H1 (cell line): Measurements from ENCODE around the gene STK39. TPM values are rescaled to one million over a fixed set of nuclear protein-coding genes. Genes with fewer than 3 reads are reported as not detected.

Experiments
- CTCF ChIA-PET: fragments of 300-600 bp; sonication (Branson Sonifier 250); formaldehyde crosslinking; loops from one replicate; lab custom pipeline; 2021; ENCODE audit not compliant: partially characterized antibody; lab: Charles Lee
- POLR2A ChIA-PET: fragments of 300-600 bp; sonication (Branson Sonifier 250); formaldehyde crosslinking; loops from one replicate; lab custom pipeline; 2021; ENCODE audit warnings: inconsistent platforms; ENCODE audit not compliant: partially characterized antibody; lab: Charles Lee
- DNase-seq, 2 experiments: peaks; one replicate each; pipeline versions ENCODE4 v3.0.0 to v3.0.0-alpha.2; 2010 to 2022; ENCODE audit warnings: low spot score in 2 of 2, low read depth in 1 of 2, mixed read lengths in 1 of 2
- FAIRE-seq: peaks from 2 replicates; lab custom pipeline; 2011; peaks lifted over from hg19 to GRCh38; lab: Jason Lieb, UNC
- H2AFZ ChIP-seq: 2 replicates; pipeline ENCODE4 v1.8.1; 2012; ENCODE audit warnings: low read length, inconsistent platforms
- H2AK5ac ChIP-seq: 2 replicates; pipeline ENCODE4 v1.6.1; 2013; ENCODE audit warnings: low read depth, low read length
- H2BK120ac ChIP-seq: replicated peaks from 2 replicates; pipeline ENCODE3; 2013; ENCODE audit warnings: low read depth, low read length, inconsistent platforms
- H2BK12ac ChIP-seq: 2 replicates; pipeline ENCODE4 v1.6.1; 2013; ENCODE audit warnings: low read depth, low read length
- H2BK15ac ChIP-seq: 2 replicates; pipeline ENCODE4 v1.6.1; 2013; ENCODE audit warnings: low read length
- H2BK20ac ChIP-seq: 2 replicates; pipeline ENCODE4 v1.6.1; 2013; ENCODE audit warnings: low read length
- H2BK5ac ChIP-seq: 2 replicates; pipeline ENCODE4 v1.6.1; 2013; ENCODE audit warnings: low read depth, low read length
- H3K14ac ChIP-seq: 2 replicates; pipeline ENCODE4 v1.6.1; 2013; ENCODE audit warnings: inconsistent platforms; ENCODE audit not compliant: insufficient read length
- H3K18ac ChIP-seq: 2 replicates; pipeline ENCODE4 v1.6.1; 2013; ENCODE audit warnings: low read length; ENCODE audit errors: extremely low read depth
- H3K23ac ChIP-seq: 2 replicates; pipeline ENCODE4 v1.6.1; 2013; ENCODE audit warnings: inconsistent platforms; ENCODE audit not compliant: insufficient read length
- H3K23me2 ChIP-seq: 2 replicates; pipeline ENCODE4 v1.6.1; 2013; ENCODE audit warnings: low read depth, low read length
- H3K27ac ChIP-seq: 2 replicates; pipeline ENCODE4 v1.6.1; 2011; ENCODE audit warnings: low read depth, low read length, inconsistent platforms
- H3K27me3 ChIP-seq, 4 experiments: replicated peaks in 1 of 4; 1 replicate in 1 of 4; 2 replicates in 3 of 4; pipeline versions ENCODE4 v1.6.1 to v1.8.1; 2011 to 2013; ENCODE audit warnings: low read length in 3 of 4, mild to moderate bottlenecking in 3 of 4, inconsistent platforms in 2 of 4, mixed read lengths in 2 of 4, moderate library complexity in 1 of 4; ENCODE audit not compliant: control insufficient read depth in 3 of 4, insufficient read depth in 3 of 4; ENCODE audit errors: extremely low read depth in 1 of 4
- H3K36me3 ChIP-seq, 4 experiments: 2 replicates each; pipeline versions ENCODE4 v1.6.1 to v1.8.1; 2011 to 2013; ENCODE audit warnings: mild to moderate bottlenecking in 4 of 4, low read length in 3 of 4, moderate library complexity in 2 of 4, control low read depth in 1 of 4, inconsistent platforms in 1 of 4; ENCODE audit not compliant: insufficient read depth in 4 of 4, control insufficient read depth in 2 of 4
- H3K4ac ChIP-seq: replicated peaks from 2 replicates; pipeline ENCODE3; 2013; ENCODE audit warnings: low read length, low read depth, mixed read lengths, inconsistent platforms; ENCODE audit not compliant: insufficient read length
- H3K4me1 ChIP-seq, 4 experiments: replicated peaks in 1 of 4; 1 replicate in 1 of 4; 2 replicates in 3 of 4; pipeline versions ENCODE4 v1.6.1 to v1.8.1; 2011 to 2013; ENCODE audit warnings: low read length in 3 of 4, inconsistent platforms in 2 of 4, mixed read lengths in 1 of 4; ENCODE audit not compliant: insufficient read depth in 4 of 4, control insufficient read depth in 3 of 4
- H3K4me2 ChIP-seq, 2 experiments: 2 replicates each; pipeline versions ENCODE4 v1.6.1 to v1.8.1; 2011 to 2013; ENCODE audit warnings: low read depth in 2 of 2, low read length in 2 of 2, control low read depth in 1 of 2, inconsistent platforms in 1 of 2, mild to moderate bottlenecking in 1 of 2; ENCODE audit not compliant: insufficient read depth in 1 of 2
- H3K4me3 ChIP-seq, 4 experiments: fragments of 200-600, 300-600 bp in 1 of 4; sonication (generic), shearing (Covaris generic), sonication (Bioruptor Twin) in 1 of 4; 2 replicates each; pipeline versions ENCODE4 v1.5.1 to v1.8.1; 2011 to 2016; ENCODE audit warnings: low read length in 4 of 4, low read depth in 3 of 4, control low read depth in 2 of 4, inconsistent platforms in 2 of 4, mild to moderate bottlenecking in 2 of 4, mixed read lengths in 1 of 4, moderate library complexity in 1 of 4; ENCODE audit not compliant: insufficient read depth in 2 of 4; ENCODE audit errors: extremely low read depth in 1 of 4
- H3K56ac ChIP-seq: replicated peaks from 2 replicates; pipeline ENCODE3; 2013; ENCODE audit warnings: low read depth, mild to moderate bottlenecking, mixed read lengths, low read length, inconsistent platforms; ENCODE audit not compliant: insufficient read length
- H3K79me1 ChIP-seq: 2 replicates; pipeline ENCODE4 v1.6.1; 2013; ENCODE audit warnings: low read depth, low read length, control low read depth
- H3K79me2 ChIP-seq, 2 experiments: 2 replicates each; pipeline versions ENCODE4 v1.6.1 to v1.8.1; 2012 to 2013; ENCODE audit warnings: low read length in 2 of 2, mild to moderate bottlenecking in 2 of 2, inconsistent platforms in 1 of 2; ENCODE audit not compliant: insufficient read depth in 2 of 2, control insufficient read depth in 1 of 2
- H3K9ac ChIP-seq, 4 experiments: replicated peaks in 1 of 4; 1 replicate in 1 of 4; 2 replicates in 3 of 4; pipeline versions ENCODE4 v1.6.1 to v1.8.1; 2011 to 2013; ENCODE audit warnings: low read depth in 3 of 4, low read length in 3 of 4, control low read depth in 2 of 4, mild to moderate bottlenecking in 2 of 4, moderate library complexity in 2 of 4, inconsistent platforms in 1 of 4; ENCODE audit errors: extremely low read depth in 1 of 4
- H3K9me3 ChIP-seq, 2 experiments: 2 replicates each; pipeline versions ENCODE4 v1.6.1 to v1.8.1; 2012 to 2013; ENCODE audit warnings: mild to moderate bottlenecking in 2 of 2, moderate library complexity in 2 of 2, control low read depth in 1 of 2, inconsistent platforms in 1 of 2, low read depth in 1 of 2, low read length in 1 of 2, mixed read lengths in 1 of 2; ENCODE audit not compliant: insufficient read depth in 2 of 2
- H4K20me1 ChIP-seq, 2 experiments: replicated peaks in 1 of 2; 2 replicates each; pipeline versions ENCODE3 to v1.8.1; 2011 to 2013; ENCODE audit warnings: inconsistent platforms in 2 of 2, low read length in 2 of 2, mild to moderate bottlenecking in 1 of 2; ENCODE audit not compliant: insufficient read depth in 2 of 2, control insufficient read depth in 1 of 2
- H4K5ac ChIP-seq: 2 replicates; pipeline ENCODE4 v1.6.1; 2013; ENCODE audit warnings: low read length, low read depth, mixed read lengths, inconsistent platforms; ENCODE audit not compliant: insufficient read length
- H4K8ac ChIP-seq: 2 replicates; pipeline ENCODE4 v1.8.0; 2013; ENCODE audit warnings: mild to moderate bottlenecking, moderate library complexity, low read length, inconsistent platforms; ENCODE audit not compliant: insufficient read depth; ENCODE audit errors: extremely low read depth
- H4K91ac ChIP-seq: replicated peaks from 2 replicates; pipeline ENCODE3; 2013; ENCODE audit warnings: low read length, mixed read lengths, inconsistent platforms; ENCODE audit not compliant: insufficient read length
- BACH1 ChIP-seq: IDR thresholded peaks from 2 replicates; pipeline ENCODE4 v1.6.1; 2012; ENCODE audit warnings: low read length, improper control_type of control experiment
- BRCA1 ChIP-seq: IDR thresholded peaks from 2 replicates; pipeline ENCODE4 v1.6.1; 2012; ENCODE audit warnings: low read depth, low read length, improper control_type of control experiment
- EGR1 ChIP-seq: IDR thresholded peaks from 2 replicates; pipeline ENCODE4 v1.6.1; 2011; ENCODE audit warnings: low read depth, low read length, borderline replicate concordance
- POU5F1 ChIP-seq: IDR thresholded peaks from 2 replicates; pipeline ENCODE4 v1.6.1; 2011; ENCODE audit warnings: low read depth, mild to moderate bottlenecking, low read length, moderate library complexity
- RAD21 ChIP-seq, 2 experiments: IDR thresholded peaks in 1 of 2; conservative IDR thresholded peaks in 1 of 2; 2 replicates each; pipeline ENCODE4 v1.6.1; 2011; ENCODE audit warnings: low read depth in 2 of 2, low read length in 2 of 2, improper control_type of control experiment in 1 of 2, inconsistent platforms in 1 of 2, mild to moderate bottlenecking in 1 of 2, moderate library complexity in 1 of 2
- RFX5 ChIP-seq: IDR thresholded peaks from 2 replicates; pipeline ENCODE4 v1.6.1; 2011; ENCODE audit warnings: low read depth, low read length, improper control_type of control experiment, borderline replicate concordance
- TAF1 ChIP-seq: IDR thresholded peaks from 2 replicates; pipeline ENCODE4 v1.6.1; 2011; ENCODE audit warnings: mild to moderate bottlenecking, low read depth, low read length
- TBP ChIP-seq: IDR thresholded peaks from 2 replicates; pipeline ENCODE4 v1.6.1; 2011; ENCODE audit warnings: low read depth, low read length, improper control_type of control experiment
- YY1 ChIP-seq: IDR thresholded peaks from 2 replicates; pipeline ENCODE4 v1.6.1; 2011; ENCODE audit warnings: low read depth, mild to moderate bottlenecking, low read length
- WGBS, 2 experiments: shearing (Covaris generic) in 1 of 2; methylation state at CpG; one replicate each; pipeline versions ENCODE4 v1.1.6 to v1.1.7; 2013 to 2015; ENCODE audit warnings: low lambda C conversion rate in 2 of 2, mixed read lengths in 2 of 2, inconsistent platforms in 1 of 2, low coverage in 1 of 2, missing lambda C conversion rate in 1 of 2; ENCODE audit not compliant: insufficient replicate concordance in 2 of 2, insufficient coverage in 1 of 2, insufficient read length in 1 of 2; ENCODE audit errors: extremely low coverage in 1 of 2, missing lambda C conversion rate in 1 of 2; 5-methylcytosine and 5-hydroxymethylcytosine counted together
- polyA plus RNA-seq, 7 experiments: library from polyadenylated mRNA; depleted of rRNA in 3 of 7; stranded (reverse) in 5 of 7; unstranded in 2 of 7; fragments of >200 nt in 5 of 7; fragments of 200-250 nt in 2 of 7; gene quantifications; 1 replicate in 5 of 7; 2 replicates in 1 of 7; 4 replicates in 1 of 7; pipeline versions ENCODE4 v1.2.1 to v1.2.3, GENCODE V29; 2011 to 2013; ENCODE audit warnings: missing spikeins in 2 of 7, mixed read lengths in 2 of 7
- total RNA-seq: library from RNA; stranded (reverse); fragmentation: NEBNext Ultra II Directional; extraction: Animal tissue kit (Norgen Biotek cat#: 25700); gene quantifications from 2 replicates; pipeline ENCODE4 v1.2.1, GENCODE V29; 2021
- TF ChIP-seq, protein P1 (sequence below), 3 experiments: IDR thresholded peaks; 1 replicate in 2 of 3; 2 replicates in 1 of 3; pipeline versions ENCODE4 v1.5.1 to v1.6.1; 2011; ENCODE audit warnings: low read length in 3 of 3, mild to moderate bottlenecking in 3 of 3, inconsistent platforms in 2 of 3, low read depth in 1 of 3, moderate library complexity in 1 of 3; ENCODE audit not compliant: insufficient read depth in 1 of 3; ENCODE audit errors: control extremely low read depth in 1 of 3
- TF ChIP-seq, protein P2 (sequence below): IDR thresholded peaks from 2 replicates; pipeline ENCODE4 v1.6.1; 2011; ENCODE audit warnings: low read depth, mild to moderate bottlenecking, low read length; ENCODE audit not compliant: insufficient read depth

STK39 gene
- total and polyA plus RNA-seq, 2 of the 8 experiments (the other 6 are each of a cell fraction or from before 2014, with no cell fraction given) = 13.7 to 23.8 TPM

DNA sequence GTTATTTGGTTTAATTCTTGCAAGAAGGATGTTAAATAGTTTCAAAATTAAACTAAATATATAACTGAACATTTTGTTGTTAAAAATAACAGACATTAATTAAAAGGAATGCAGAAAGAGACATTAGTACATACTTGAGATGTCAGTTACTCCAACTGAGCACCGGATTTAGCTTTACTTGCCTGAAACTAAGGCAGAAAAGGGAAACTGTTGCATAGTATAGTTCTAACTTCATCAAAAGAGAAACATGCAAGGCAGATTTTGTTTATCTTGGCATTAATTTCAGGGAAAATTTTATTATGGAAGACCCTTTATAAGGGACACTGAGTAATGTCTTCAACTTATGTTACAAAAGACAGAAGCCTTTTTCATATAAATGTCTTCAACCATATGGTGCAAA, 218.3 kb downstream of the STK39 start:
- WGBS, 2 experiments = 89% methylated on average over 1 of the region's 1 CpG; no CpG with 5 or more reads in 1 of the 2 experiments
- H2BK12ac ChIP-seq = no peak overlapping the region
- no peaks in the 10 kb centered on the region for H3K9me3 ChIP-seq
- no peak overlapping the region for H3K18ac ChIP-seq
- no peak overlapping the region for H3K27ac ChIP-seq
- H3K4me3 ChIP-seq = no peak overlapping the region
- no peak overlapping the region for H3K4ac ChIP-seq
- no peak overlapping the region for H2AFZ ChIP-seq
- no peaks in the 10 kb centered on the region for H3K36me3 ChIP-seq
- H3K56ac ChIP-seq = no peak overlapping the region
- H3K79me1 ChIP-seq = no peaks in the 10 kb centered on the region; the same call in 1 of the 2 replicates
- no peak overlapping the region for H2BK5ac ChIP-seq
- no peak overlapping the region for H2BK15ac ChIP-seq
- H3K79me2 ChIP-seq = no peaks in the 10 kb centered on the region
- CTCF ChIA-PET = interaction anchor here (0.6 to 2.0 kb wide), 3 partner anchors 23 to 1490 kb away, joined by 3 to 11 read pairs (median 5); no protein-coding TSS in a partner anchor
- no peaks in the 10 kb centered on the region for H3K23me2 ChIP-seq
- no peak overlapping the region for H2BK120ac ChIP-seq
- no peak overlapping the region for H4K8ac ChIP-seq
- no peak for FAIRE-seq
- no peak overlapping the region for H2BK20ac ChIP-seq
- POLR2A ChIA-PET = no interaction called here
- H4K20me1 ChIP-seq = no peaks in the 10 kb centered on the region
- no peak for DNase-seq
- no peak overlapping the region for H2AK5ac ChIP-seq
- no peak overlapping the region for H3K4me2 ChIP-seq
- H3K4me1 ChIP-seq = no peaks in the 10 kb centered on the region
- no peak overlapping the region for H4K91ac ChIP-seq
- H3K9ac ChIP-seq = no peak overlapping the region
- peaks cover 0 to 2% (median 0%) of the 10 kb centered on the region in 4 experiments; a peak in 1 of 7 replicates for H3K27me3 ChIP-seq
- H3K14ac ChIP-seq = no peak overlapping the region
- no peak overlapping the region for H4K5ac ChIP-seq
- H3K23ac ChIP-seq = no peak overlapping the region
- TF ChIP-seq, protein P1, sequence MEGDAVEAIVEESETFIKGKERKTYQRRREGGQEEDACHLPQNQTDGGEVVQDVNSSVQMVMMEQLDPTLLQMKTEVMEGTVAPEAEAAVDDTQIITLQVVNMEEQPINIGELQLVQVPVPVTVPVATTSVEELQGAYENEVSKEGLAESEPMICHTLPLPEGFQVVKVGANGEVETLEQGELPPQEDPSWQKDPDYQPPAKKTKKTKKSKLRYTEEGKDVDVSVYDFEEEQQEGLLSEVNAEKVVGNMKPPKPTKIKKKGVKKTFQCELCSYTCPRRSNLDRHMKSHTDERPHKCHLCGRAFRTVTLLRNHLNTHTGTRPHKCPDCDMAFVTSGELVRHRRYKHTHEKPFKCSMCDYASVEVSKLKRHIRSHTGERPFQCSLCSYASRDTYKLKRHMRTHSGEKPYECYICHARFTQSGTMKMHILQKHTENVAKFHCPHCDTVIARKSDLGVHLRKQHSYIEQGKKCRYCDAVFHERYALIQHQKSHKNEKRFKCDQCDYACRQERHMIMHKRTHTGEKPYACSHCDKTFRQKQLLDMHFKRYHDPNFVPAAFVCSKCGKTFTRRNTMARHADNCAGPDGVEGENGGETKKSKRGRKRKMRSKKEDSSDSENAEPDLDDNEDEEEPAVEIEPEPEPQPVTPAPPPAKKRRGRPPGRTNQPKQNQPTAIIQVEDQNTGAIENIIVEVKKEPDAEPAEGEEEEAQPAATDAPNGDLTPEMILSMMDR (IDR thresholded peaks at IDR 0.05; ENCODE audit: control extremely low read depth in 1 of 3, insufficient read depth in 1 of 3, low read depth in 1 of 3, low read length in 3 of 3) = no peak
- TF ChIP-seq TBP (no peak), RFX5 (no peak), BRCA1 (no peak), POU5F1 (no peak), TAF1 (no peak), BACH1 (no peak), EGR1 (no peak), YY1 (no peak), RAD21 (IDR thresholded peaks at IDR 0.05 in 1 of 2, conservative IDR thresholded peaks at IDR 0.05 in 1 of 2; ENCODE audit: low read depth in 2 of 2, low read length in 2 of 2) (no peak)
- TF ChIP-seq, protein P2, sequence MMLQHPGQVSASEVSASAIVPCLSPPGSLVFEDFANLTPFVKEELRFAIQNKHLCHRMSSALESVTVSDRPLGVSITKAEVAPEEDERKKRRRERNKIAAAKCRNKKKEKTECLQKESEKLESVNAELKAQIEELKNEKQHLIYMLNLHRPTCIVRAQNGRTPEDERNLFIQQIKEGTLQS = no peak
